Measurements from ENCODE around the gene BANK1. TPM values are rescaled to one million over a fixed set of nuclear protein-coding genes. Genes with fewer than 3 reads are reported as not detected.

BANK1 gene
- total RNA-seq, 4 donors from 2014 or later = 0.34 to 2.1 (median 0.89) TPM

GRCh38 chr4:101956068-101956825, 165.7 kb downstream of the BANK1 start:
- Histone ChIP-seq H3K4me1 (peaks cover 3% of the 10 kb centered on the region), H3K4me3 (no peak overlapping the region), H3K27ac (no peak overlapping the region), H3K36me3 (no peaks in the 10 kb centered on the region), H3K9me3 (no peaks in the 10 kb centered on the region), H3K27me3 (no peaks in the 10 kb centered on the region)
- no peak for DNase-seq (ENCODE audit: low spot score in 2 of 2)
- TF ChIP-seq EP300 (IDR thresholded peaks at IDR 0.05) (no peak), POLR2A (IDR thresholded peaks at IDR 0.05) (no peak), CTCF (IDR thresholded peaks at IDR 0.05) (no peak), POLR2AphosphoS5 (IDR thresholded peaks at IDR 0.05) (no peak)
- WGBS = 82% methylated on average over 4 of the region's 4 CpGs

- TF ChIP-seq POLR2A (IDR thresholded peaks at IDR 0.05) (no peak), CTCF (IDR thresholded peaks at IDR 0.05) (no peak), EP300 (IDR thresholded peaks at IDR 0.05) (no peak), POLR2AphosphoS5 (IDR thresholded peaks at IDR 0.05) (no peak)
- Histone ChIP-seq H3K36me3 (no peaks in the 10 kb centered on the region), H3K27ac (no peak overlapping the region), H3K4me1 (peaks cover 2% of the 10 kb centered on the region), H3K9me3 (no peaks in the 10 kb centered on the region), H3K4me3 (no peak overlapping the region), H3K27me3 (no peaks in the 10 kb centered on the region)
- DNase-seq (ENCODE audit: low spot score in 2 of 2) = no peak
- WGBS = 90% methylated on average over 3 of the region's 3 CpGs
These were observed 168.0 kb downstream of the BANK1 start for GRCh38 chr4:101958547-101958946.

- no peak for TF ChIP-seq CTCF (IDR thresholded peaks at IDR 0.05)
- no peak for TF ChIP-seq EP300 (IDR thresholded peaks at IDR 0.05)
- no peak for TF ChIP-seq POLR2A (IDR thresholded peaks at IDR 0.05)
- Histone ChIP-seq H3K9me3 (no peaks in the 10 kb centered on the region), H3K4me1 (no peaks in the 10 kb centered on the region), H3K36me3 (no peaks in the 10 kb centered on the region), H3K27ac (no peak overlapping the region), H3K4me3 (no peak overlapping the region), H3K27me3 (no peaks in the 10 kb centered on the region)
- no peak for DNase-seq (ENCODE audit: low spot score in 2 of 2)
- WGBS = 82% methylated on average over 4 of the region's 4 CpGs
These were observed 169.9 kb downstream of the BANK1 start for GRCh38 chr4:101960431-101960830.

GRCh38 chr4:101961144-101961543, 170.6 kb downstream of the BANK1 start:
- 74% methylated on average over 1 of the region's 1 CpG for WGBS
- no peak for TF ChIP-seq POLR2A (IDR thresholded peaks at IDR 0.05)
- no peak for TF ChIP-seq POLR2AphosphoS5 (IDR thresholded peaks at IDR 0.05)
- TF ChIP-seq EP300 (IDR thresholded peaks at IDR 0.05) = no peak
- TF ChIP-seq CTCF (IDR thresholded peaks at IDR 0.05) = no peak
- no peaks in the 10 kb centered on the region for H3K9me3 ChIP-seq
- H3K4me3 ChIP-seq = no peak overlapping the region
- H3K4me1 ChIP-seq = no peaks in the 10 kb centered on the region
- no peaks in the 10 kb centered on the region for H3K36me3 ChIP-seq
- H3K27ac ChIP-seq = no peak overlapping the region
- no peaks in the 10 kb centered on the region for H3K27me3 ChIP-seq
- DNase-seq (ENCODE audit: low spot score in 2 of 2) = no peak

- Histone ChIP-seq H3K36me3 (no peaks in the 10 kb centered on the region), H3K4me1 (no peaks in the 10 kb centered on the region), H3K27me3 (no peaks in the 10 kb centered on the region), H3K9me3 (no peaks in the 10 kb centered on the region), H3K4me3 (no peak overlapping the region), H3K27ac (no peak overlapping the region)
- WGBS = 82% methylated on average over 2 of the region's 2 CpGs
- TF ChIP-seq CTCF (IDR thresholded peaks at IDR 0.05) (no peak), POLR2AphosphoS5 (IDR thresholded peaks at IDR 0.05) (no peak), EP300 (IDR thresholded peaks at IDR 0.05) (no peak), POLR2A (IDR thresholded peaks at IDR 0.05) (no peak)
- DNase-seq (ENCODE audit: low spot score in 2 of 2) = no peak
These were observed 177.3 kb downstream of the BANK1 start for GRCh38 chr4:101967697-101968346.
